NCI-H2081 (cell line): ENCODE results near the gene SLC6A18.
"Not testable (repeated sequence)": the region's sequence is repeated elsewhere in the genome, so short reads cannot be mapped to it uniquely, and the experiment has no call there.

Source experiments
- DNase-seq, 2 experiments: peaks; one replicate each; lab custom pipeline; 2025; lab: John Stamatoyannopoulos, UW

Gene SLC6A18

GRCh38 chr5:1215320-1216096 is 9.7 kb upstream of the SLC6A18 start:
- no peak for DNase-seq

GRCh38 chr5:1216211-1216917 is 8.8 kb upstream of the SLC6A18 start:
- DNase-seq, result no peak

- no peak for DNase-seq
Observed at GRCh38 chr5:1216918-1217295, 8.3 kb upstream of the SLC6A18 start.

GRCh38 chr5:1217596-1218206 is 7.5 kb upstream of the SLC6A18 start:
- DNase-seq, result no peak

DNA sequence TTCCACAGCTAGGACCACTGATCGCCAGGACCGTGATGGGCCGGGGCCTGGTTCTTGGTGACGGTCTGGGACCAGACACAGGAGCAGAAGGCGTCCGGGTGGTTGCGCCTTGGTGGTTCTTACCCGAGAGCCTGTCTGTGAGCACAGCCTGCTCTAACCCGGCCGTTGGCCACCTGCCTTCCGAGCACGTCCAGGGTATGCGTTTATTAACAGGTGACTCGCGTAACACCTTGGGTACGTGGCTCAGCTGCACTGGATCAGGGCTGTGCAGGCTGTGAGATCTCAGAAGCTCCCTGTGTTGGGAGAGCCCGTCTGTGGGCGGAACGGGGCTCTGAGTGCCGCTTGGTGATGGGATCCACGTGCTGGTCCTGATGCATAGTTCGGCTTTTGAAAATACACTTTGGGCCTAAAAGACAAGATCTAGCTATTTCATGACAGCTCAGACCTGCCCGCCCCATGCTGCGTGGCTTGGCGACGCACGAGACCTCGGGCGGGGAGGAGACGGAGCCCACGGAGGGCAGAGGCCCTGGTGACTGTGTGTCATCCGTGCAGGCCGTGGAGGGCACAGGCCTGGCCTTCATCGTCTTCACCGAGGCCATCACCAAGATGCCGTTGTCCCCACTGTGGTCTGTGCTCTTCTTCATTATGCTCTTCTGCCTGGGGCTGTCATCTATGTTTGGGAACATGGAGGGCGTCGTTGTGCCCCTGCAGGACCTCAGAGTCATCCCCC is 6.7 kb upstream of the SLC6A18 start:
- DNase-seq, result no peak

- DNase-seq, result no peak
Observed at GRCh38 chr5:1219098-1219767, 5.9 kb upstream of the SLC6A18 start.

- no peak for DNase-seq
Observed at GRCh38 chr5:1219768-1220100, 5.4 kb upstream of the SLC6A18 start.

- no peak for DNase-seq
Observed at GRCh38 chr5:1220351-1220750, 4.8 kb upstream of the SLC6A18 start.

GRCh38 chr5:1220831-1221230 is 4.3 kb upstream of the SLC6A18 start:
- no peak for DNase-seq

GRCh38 chr5:1221721-1222120 is 3.5 kb upstream of the SLC6A18 start:
- no peak for DNase-seq

GRCh38 chr5:1222147-1222546 is 3.0 kb upstream of the SLC6A18 start:
- DNase-seq, result no peak

GRCh38 chr5:1222621-1223277 is 2.4 kb upstream of the SLC6A18 start:
- no peak for DNase-seq

- DNase-seq, result no peak
Observed at GRCh38 chr5:1223278-1223670, 1.9 kb upstream of the SLC6A18 start.

- DNase-seq, result no peak
Observed at GRCh38 chr5:1224631-1225030, 550 bp upstream of the SLC6A18 start.

DNA sequence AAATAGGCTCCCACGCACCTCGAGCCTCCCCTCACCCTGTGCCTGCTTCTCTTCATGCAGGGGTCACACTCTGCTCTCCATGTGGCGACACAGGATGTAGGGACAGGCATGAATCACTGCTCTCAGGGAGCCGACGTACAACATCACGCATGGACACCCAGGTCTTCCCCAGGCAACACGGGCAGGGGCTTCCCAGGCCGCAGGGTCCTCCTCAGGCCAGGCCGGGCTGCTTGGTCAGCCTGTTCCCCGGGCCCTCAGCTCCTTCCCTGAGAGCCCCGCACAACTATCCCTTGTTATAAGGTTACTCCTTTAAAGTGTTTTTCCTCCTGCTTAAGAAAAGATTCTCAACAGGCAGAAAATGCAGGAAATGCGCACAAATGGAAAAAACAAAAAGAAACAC is 1.1 kb downstream of the SLC6A18 start:
- no peak for DNase-seq

DNA sequence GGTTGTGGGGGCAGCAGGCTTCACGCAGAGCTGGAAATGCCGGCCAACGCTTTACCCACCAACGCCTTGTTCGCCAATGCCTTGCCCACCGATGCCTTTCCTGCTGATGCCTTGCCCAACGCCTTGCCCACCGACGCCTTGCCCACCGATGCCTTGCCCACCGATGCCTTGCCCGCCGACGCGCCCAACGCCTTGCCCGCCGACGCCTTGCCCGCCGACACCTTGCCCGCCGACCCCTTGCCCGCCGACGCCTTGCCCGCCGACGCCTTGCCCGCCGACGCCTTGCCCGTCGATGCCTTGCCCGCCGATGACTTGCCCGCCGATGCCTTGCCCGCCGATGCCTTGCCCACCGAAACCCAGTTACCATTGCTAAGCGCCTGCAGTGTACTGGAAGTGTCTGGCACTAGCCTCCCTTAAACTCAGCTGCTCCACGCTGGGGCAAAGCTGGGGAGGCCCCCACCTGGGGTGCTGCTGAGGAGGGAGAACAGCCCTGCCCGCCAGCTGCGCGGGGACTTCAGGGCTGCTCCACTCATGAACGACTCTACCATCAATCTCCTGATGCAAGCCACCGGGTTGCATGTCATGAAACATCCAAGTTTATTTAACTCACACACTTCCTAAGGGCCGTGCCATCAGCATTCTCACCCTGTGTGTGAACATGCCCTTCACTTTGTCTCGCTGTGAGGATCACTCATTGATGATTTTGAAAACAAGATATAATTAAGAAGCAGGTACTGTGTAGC is 1.8 kb downstream of the SLC6A18 start:
- DNase-seq, result no peak

- DNase-seq, result peak in 1 of 2 experiments; percentile 36
Observed at GRCh38 chr5:1227667-1228066, 2.5 kb downstream of the SLC6A18 start.

DNA sequence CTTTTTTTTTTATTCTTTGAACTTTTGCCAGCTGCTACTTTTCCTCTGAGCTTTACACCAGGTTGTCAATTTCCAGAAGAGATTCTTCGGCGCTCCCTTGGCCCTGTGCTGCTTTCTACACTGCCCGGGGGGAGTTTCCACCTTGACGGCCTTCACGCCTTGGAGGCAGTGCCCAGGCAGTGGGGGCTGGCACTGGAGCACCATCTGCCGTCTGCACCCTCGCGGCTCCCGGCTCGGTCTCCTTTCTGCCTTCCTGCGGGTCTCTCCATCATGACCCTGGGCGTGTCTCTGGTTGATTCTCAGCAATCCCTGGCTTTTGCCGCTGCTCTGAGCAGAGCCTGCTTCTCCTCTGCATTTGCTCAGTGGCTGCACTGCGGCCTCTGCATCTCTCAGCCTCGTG is 2.9 kb downstream of the SLC6A18 start:
- no peak for DNase-seq

DNA sequence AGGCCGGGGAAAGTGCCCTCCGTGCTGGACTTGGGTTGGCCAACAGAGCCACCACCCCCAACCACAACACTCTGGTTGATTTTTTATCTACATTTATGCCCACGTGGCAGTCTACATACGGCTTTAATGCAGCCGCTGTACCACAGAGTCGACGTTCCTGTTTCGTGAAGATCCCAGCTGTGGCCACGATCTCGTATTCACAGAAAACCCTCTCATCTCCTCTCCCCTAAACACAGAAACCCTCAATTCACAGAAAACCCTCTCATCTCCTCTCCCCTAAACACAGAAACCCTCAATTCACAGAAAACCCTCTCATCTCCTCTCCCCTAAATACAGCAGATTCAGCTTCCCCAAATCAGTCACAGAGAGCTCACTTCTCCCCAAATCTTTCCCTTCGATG is 3.8 kb downstream of the SLC6A18 start:
- not testable (repeated sequence) for DNase-seq

DNA sequence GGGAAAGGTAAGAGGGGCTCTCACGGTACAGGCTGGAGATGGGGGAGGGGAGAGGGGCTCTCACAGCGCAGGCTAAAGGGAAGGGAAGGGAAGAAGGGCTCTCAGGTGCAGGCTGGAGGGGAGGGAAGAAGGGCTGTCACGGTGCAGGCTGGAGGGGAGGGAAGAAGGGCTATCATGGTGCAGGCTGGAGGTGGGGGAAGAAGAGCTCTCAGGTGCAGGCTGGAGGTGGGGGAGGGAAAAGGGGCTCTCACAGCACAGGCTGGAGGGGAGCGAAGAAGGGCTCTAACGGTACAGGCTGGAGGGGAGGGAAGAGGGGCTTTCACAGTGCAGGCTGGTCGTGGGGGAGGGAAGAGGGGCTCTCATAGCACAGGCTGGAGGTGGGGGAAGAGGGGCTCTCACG is 4.6 kb downstream of the SLC6A18 start:
- DNase-seq, result no peak

DNA sequence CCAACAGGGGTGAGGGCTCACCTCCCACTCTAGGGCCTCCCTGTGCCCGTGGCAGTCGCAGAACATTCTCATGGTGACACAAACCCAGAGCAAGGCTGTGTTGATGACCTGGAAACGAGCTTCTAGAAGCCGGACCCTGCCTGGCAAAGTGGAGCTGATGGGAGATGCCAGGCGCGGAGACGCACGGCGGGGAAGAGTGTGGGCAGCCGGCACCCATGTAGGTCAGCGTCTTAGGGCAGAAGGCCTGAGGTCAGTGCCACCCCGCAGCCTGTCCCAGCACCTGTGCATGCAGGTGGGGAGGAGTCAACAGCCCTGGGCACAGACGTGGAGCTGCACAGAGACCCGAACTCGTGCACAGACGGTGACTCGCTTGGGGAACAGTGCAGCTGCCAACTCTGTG is 5.4 kb downstream of the SLC6A18 start:
- no peak for DNase-seq
